GM21515 (cell line): ENCODE results near the gene FXYD6.

Experiments
- ATAC-seq: cut with Tn5 transposase; IDR thresholded peaks from one replicate; pipeline ENCODE4 v1.9.1; 2021; ENCODE audit not compliant: unreplicated experiment

FXYD6 gene

DNA sequence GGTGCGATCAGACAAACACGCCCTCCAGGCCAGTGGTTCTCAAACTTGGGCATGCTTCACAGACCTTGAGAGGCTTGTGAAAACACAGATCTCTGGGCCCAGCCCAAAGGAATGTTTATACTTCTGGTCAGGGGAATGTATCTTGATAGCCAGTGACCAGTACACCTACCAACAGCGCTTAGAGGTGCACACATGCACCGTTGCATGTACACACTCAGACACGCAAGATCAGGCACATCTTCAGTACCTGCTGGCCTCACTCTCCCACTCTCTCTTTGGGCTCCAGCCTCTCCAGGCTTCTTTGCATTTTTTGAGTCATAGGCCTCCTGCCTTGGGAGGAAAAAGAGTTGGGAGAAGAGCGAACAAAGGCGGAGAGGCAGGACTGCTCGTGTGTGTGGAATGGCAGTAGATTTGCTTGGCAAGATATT lies 11.7 kb upstream of the FXYD6 start:
- ATAC-seq, result no peak

DNA sequence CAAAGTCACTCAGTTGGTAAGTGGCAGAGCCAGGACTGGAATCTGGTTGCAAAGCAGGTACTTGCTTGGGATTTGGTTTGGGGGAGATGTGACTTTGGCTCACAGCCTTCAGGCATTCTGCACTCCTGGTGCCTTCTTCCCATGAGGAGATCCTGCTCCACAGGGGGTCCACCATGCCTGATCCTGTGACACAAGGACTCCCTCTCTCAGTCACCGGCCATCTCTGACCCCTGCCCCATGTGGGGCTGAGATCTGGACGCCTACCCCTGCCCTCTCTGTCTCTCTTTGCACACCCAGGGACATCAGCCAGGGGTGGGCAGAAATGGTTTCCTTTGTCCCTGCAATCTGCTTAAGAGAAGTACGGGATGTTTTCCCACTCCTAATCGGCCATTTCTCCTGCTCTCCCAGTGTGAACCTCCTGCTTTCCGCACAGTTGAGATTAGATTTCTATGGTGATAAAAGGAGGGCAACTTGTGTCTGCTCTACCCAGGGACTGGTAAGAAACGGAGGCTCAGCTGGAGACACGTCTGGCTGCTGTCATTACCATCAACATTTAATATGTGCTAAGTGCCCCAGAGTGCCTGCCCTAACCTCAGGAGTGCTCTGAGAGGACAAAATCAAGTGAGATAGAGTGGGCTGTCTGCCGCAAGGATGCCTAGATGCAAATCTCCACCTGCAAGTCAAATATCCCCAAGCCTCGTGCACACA lies 11.1 kb upstream of the FXYD6 start:
- no peak for ATAC-seq

DNA sequence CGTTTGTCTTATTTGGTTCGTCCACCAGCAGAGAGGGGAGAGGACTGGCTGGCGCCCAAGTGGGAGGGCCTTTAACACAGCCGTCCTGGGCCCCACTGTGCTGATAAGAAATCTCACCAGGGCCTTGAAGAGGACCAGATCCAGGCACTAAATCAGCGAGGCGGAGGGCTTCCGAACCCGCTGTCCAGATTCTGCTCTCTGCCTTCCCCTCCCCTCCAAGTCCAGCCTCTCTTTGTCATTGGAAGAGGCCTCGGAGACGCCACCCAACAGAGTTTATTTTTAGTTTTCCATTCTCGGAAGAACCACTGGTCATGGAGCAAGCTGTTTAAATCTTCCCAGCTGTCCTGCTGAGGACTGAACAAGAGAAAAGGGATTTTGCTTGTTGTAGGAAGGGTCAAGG lies 9.3 kb upstream of the FXYD6 start:
- ATAC-seq, result no peak

DNA sequence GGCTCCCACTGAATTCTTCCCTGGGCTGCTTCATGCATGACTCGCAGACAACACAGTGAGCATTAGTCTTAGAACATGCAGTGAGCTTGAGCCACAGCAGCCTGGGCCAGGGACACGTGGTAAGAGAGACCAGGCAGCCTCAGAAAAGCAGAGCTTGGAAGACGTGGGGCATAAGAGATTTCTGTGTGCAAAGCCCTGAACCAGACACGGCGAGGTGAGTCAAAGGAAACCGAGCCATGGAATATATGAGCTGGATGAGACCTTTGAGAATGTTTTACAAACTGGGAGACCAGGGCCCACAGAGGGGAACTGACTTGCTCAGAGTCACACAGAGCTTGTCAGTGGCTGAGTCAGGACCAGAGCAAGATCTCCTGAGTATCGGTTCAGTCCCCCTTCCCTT lies 8.5 kb upstream of the FXYD6 start:
- no peak for ATAC-seq

DNA sequence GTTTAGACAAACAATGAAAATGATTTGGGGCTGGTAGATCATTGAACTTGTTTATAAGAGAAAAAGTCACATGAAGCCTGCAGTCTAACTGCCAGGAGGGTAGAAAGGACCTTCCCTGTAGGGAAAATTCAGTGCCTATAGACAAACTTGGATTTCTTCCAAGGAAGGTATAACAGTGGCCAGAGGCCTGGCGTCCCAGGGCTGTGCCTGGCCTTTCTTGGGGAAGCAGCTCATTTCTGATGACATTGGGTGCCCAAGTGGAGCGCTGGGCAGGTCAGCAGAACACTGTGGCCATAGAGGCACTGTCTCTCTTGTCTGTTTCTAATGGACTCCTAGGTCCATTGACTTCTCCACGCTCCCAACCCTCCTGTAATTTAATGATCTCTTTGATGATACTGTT lies 6.6 kb upstream of the FXYD6 start:
- no peak for ATAC-seq

DNA sequence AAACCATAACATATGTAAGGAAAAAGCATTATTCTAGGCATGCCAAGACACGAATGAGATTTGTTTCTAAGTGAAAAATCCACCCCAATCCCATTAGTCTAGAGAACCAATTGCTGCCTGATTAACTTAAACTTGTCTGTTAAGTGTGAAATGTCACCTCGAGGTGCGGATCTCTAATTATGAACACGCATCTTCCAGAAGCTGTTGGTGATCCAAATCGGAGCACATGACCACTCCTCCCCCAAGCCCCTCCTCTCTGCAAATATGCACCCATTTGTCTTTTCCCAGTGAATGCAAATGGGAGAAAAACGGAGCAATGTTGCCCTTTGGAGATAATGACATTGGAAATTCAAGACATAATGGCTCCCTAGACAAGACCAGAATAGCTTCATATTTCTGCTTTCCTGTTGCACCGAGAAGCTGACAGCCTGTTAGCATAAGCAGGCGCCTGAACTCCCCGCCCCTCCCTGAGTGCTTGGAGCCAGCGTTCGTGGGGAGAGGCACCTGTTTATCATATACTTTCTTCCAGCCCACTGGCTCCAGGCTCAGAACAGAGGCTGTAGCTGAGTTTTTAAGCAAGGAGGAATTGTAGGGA lies 6.0 kb upstream of the FXYD6 start:
- ATAC-seq, result no peak

DNA sequence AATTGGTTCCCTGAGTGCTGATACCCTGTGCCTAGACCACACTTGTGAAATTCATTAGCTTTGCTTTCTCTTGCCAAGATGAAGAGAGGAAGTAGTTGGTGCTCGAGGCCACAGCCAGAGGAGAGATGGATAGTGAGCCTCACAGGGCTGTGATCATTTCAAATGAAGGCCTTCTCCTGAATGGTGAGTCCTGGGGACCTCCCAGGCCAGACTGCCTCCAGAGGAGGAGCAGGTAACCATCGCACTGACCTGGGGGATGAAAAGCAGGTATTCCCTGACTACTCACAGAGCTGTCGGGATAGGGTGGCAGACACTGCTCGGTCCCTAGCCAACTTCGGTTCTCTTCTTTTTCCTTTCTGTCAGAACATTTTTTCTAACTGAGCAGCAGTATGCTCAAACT lies 4.8 kb upstream of the FXYD6 start:
- ATAC-seq, result no peak

DNA sequence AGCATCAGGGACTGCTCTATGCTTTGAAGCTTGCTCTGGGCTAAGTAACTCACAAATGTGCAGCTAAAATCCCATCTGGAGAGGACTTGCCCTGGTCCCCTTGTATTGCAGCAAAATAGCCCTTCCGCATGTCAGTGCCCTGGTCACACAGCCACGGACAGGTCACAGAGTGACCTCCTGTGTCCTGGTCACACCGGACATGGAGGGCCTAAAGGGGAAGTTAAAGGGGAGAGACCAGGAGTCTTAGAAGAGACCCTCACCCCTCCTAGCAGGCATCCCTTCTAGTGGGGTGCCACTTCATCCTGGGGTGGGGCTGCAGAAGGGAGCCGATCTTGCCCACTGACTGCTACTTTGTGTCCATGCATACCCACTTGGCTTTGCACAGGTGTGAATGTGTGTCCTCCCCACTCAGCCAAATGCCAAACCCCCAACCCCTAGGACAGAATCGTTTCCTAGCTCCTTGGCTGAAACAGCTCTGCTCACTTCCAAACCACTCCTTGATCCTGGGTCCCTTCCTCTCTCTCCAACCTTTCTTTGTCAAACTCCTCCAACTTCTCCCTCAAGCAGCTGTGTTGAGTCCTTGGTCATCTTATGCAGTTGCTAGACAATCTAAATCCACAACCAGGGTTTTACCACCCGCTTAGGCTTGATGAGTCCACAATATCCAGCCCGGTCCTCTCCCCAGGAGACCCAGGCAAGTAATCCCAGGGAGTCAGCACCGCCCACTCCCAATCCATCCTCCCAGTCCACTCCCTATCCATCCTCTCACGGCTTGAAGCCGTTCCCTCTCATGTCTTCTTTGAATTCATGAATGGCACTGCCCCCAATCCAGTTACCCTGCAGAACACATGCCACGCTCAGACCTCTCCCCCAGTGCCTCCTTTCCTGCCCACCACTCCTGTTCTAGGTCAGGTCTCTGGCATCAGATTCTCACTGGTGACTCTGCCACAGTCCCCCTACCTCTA lies 3.3 kb upstream of the FXYD6 start:
- no peak for ATAC-seq

DNA sequence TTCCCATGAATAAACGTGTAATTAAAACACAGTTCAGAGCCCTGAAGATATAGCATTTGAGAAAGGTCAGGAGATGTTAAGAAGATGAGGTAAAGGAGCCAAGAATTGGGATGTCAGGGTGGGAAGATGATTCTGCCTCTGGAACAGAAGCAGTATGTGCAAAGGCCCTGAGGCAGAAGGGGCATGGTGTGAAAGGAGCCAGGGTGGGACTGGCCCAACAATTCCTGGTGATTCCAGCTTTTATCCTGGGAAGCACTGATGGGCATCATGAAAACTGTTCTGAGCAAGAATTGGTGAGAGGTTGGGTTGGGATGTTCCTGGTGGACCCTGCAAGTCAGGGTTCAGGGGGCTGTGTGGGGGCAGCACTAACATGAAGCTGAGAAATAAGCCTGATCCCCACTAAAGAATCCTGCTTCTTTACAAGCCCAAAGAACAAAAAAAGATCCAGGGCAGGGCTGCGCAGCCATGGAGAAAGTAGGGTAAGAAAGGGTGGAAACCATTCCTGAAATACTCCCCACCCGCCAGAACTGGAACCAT lies 2.5 kb upstream of the FXYD6 start:
- ATAC-seq, result no peak

DNA sequence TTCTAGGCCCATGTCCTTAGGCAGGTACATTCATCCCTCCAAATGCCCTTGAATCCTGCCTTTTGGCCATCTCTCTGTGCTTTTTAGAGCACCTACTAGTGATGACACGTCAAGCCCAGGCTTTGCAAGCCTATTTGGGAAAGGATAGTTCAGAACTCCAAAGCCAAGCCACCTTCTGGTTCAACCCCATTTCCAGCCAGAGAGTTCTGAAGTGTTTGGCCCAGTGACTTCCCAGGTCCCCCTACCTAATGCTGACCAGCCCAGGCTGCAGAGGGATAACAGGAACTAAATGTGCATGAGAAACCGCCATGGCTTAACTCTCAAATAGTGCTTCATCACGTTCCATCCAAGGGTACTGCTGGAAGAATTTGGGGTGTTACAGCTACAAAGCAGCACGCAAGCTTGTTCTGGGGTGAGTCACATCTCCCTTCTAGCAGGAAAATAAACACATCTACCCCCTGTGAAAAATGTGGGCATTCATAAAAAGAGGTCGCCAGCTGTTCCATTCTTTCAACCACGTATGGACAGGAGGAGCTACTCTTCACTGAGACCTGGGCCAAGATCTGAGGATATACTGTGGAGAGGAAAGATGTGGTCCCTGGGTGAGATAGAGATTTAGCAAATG lies 2.0 kb upstream of the FXYD6 start:
- no peak for ATAC-seq

DNA sequence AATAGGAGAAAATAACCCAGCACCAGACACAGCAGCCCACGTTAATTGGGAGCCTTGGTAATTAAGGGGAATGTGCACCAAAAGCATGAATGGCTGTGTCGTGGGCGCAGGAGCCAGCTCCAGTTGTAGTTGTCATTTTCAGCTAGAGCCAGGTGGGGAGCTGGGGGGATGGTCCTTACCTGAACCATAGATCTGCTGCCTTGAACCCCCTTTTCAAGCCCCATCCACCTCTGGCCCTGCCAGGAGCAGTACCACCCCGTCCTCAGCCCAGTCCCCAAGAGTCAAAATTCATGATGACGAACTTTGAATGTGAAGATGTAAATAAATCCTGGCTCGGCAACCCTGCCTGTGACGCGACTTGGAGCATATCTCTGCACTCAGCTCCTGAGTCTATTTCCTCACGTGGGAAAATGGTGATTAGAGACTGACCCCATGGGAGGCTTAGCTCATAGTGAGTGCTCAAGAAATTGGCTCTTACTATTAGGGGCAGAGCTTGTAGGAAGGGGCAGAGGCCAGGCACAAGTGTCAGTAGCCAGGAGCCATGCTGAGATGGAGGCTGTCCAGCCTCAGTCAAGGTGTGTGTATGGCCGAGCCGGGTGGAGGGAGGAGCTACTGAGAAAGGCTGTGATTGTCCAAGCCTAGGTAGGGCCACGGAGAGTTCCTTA lies 794 bp upstream of the FXYD6 start:
- ATAC-seq, result no peak

DNA sequence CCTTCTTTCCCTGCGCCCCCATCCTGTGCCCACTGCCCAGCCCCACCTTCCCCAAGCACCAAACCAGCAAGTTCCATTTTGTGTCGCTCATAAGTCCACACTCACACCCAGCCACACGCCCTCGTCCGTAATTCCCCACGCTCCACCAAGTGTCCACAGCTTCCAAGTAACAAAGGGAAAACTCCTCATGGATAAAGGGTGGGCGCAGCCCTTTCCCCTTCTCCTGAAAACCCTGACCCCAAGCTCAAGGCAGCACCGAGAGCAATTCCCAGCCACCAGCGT lies 458 bp downstream of the FXYD6 start:
- no peak for ATAC-seq

DNA sequence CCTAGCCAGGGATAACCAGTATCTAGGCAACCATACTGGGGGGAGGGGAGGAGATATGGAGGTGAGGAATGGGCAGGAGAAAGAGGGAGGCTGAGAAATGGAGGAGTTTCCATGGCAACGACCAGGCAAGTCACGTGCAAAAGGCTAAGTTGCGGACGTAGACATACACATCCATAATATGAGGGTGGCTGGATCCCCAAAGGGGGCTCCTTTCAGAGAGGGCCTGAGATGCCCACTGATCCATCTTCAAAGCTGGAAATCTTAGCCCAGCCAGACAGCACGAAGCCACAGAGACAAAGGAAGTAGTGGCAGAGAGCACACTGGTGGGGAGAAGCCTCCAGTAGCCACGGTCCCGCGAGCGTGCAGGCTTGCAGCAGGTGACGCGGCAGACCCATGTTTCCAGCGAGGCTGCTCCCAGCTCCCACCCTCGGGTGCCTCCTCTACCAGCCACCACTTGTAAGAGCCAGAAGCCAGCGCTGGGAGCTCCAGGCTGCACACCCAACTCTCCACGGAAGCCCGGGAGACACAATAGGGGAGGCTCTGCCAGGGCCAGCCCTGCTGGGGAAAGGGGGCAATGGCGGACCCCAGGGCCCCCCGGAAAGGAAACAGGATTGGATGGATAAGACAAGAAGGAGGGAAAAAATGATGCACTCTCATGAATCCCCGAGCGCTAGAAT lies 938 bp downstream of the FXYD6 start:
- ATAC-seq, result no peak

DNA sequence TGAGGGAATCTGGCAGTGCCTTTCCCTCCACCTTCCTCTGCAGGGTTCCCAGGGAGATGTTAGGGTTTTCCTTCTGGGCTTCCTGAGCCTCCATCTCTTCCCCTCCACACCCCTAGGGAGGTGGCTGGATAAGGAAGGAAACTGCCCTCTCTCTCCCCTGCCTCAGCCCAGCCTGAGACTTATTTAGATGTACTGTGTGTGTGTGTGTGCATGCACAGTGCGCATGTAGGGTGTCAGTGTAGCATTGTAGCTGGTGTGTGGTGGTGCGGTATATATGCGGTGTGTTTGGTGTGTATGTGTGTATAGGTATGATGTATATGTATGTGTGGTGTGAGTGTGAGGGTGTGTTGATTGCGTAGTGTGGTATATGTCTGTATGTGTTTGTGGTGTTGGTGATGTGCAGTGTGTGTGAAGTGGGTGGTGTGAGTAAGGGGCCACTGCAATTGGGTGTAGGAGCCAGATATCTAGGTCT lies 1.5 kb downstream of the FXYD6 start:
- no peak for ATAC-seq

DNA sequence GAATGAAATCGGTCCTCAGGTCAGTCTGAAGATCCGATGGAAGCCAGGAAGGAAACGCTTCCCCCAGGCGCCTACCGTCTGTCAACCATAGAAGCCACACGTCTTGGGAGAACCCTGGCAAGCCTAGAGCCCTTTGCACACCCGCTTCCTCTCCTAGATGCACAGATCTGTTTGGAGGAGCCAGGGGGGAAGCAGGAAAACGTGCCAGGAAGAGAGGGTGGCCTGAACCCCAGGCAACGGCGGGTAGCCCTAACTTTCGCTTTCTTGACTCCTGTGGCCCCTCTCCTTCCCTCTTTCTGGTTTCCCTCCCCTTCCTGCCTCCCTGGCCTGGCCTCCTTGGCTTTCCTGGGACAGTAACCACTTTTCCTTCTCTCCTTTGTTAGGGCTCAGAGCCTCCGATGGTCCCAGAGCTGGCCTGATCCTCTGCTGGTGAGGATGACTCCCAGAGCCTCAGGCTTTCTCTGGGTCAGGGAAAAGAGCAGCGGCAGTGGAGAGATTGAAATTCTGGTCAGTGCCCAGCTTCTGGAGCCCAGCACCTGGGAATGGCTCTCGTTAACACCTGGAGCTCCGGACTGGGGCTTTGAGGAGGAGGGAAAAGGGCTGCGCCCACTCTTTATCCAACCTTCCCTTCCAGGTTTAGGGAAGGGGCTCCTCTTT lies 2.1 kb downstream of the FXYD6 start:
- ATAC-seq, result no peak

DNA sequence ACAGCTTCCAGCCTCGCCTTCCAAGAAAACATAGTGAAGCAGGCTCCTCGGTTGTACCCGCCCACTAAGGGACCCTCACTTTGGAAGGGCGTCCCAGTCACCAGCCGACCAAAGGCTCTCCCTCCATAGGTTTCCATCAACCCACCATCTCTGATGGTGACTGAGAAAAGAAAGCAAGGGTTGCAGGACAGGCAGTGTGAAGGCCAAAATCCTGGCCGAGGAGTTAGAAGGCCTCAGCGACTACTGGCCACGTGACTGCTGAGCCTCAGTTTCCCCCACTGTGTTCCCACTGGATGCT lies 2.7 kb downstream of the FXYD6 start:
- ATAC-seq, result no peak

DNA sequence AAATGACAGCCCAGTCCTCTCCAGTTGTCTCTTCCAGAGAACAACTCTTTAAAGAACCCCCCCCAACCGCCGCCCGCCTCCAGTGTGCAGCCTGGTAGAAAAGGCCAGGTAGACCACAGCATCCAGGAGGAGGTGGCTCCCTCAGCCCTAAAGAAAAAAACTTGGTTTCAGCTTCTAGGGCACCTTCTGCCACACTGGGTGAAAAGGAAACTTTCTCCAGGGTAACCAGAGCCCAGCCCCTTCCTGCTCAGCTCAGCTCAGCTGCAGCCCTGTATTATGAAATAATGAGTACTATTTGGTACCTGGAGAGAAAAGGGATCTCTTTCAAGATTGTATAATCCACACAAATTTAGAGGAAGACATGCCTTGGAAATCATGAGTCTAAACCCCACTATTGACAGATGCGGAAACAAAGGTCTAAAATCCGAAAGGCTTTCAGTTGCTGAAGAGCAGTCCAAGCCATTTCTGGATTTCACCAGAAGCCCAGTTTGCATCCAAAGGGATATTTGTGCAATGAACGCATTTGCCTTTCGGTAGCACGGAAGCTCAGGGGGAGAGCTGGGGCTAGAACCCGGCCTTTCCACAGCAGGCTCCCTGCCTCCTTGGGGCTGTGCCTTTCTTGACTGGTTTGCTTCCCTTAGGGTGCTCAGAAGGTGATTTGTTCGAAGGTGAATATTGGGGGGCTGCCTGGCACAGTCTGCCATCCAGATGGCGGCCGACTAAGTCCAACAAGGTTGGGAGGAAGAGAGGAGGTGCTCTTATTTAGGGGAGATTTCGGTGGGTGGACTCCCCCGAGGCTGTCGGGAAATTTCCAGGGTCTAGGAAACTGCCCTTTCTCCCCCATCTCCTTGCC lies 3.3 kb downstream of the FXYD6 start:
- no peak for ATAC-seq

DNA sequence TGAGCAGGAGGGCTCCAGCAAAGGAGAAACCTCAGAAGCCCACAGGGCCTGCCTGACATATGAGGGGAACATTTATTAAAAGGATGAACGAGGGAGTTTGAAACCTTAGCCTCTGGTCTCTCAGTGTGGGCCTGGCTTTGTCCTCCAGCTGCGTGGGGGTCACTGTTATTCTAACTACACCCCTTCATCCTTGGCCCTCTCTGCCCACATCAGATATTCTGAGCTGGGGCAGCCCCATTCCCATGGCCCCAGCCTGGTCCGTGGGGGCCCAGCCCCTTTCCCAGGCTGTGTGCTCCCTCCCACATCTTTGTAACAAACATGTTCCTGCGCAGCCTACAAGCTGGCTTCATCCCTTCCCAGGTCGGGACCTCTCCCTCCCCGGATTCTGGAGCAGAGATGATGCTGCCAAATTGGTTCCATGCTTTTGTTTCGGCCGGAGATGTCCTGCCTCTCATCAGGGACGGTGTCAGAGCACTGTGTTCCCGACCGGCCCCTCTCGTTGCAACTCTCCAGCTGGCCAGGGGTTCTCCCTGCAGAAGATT lies 4.0 kb downstream of the FXYD6 start:
- no peak for ATAC-seq

DNA sequence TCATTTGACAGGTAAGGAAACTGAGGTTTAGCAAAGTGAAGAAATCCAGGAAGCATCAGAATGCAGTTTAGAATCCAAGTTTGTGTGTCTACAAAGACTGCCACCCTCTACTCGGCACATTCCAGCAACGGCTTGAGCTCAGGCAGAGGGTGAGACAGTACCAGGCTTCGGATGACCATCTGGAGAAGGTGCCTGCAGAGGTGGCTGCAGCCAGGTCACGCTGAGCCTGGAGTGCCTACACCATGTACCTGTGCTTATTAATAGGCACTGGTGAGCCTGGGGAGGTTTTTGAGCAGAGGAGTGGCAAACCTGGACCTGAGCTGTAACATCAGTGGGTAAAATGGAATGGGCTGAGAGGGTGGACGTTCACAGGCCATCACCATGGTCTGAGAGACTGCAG lies 4.7 kb downstream of the FXYD6 start:
- no peak for ATAC-seq
